Measurements from ENCODE around the gene HSPA14. TPM values are rescaled to one million over a fixed set of nuclear protein-coding genes. Genes with fewer than 3 reads are reported as not detected.

The HSPA14 gene
- total RNA-seq, 1 donor from 2014 or later: 41.8 TPM

GRCh38 chr10:14820775-14821154 is 17.3 kb upstream of the HSPA14 start:
- H3K27me3 Mint-ChIP-seq (ENCODE audit: insufficient read depth, low read depth): no peaks in the 10 kb centered on the region

GRCh38 chr10:14821635-14822375 is 16.3 kb upstream of the HSPA14 start:
- Histone ChIP-seq H3K9me3 (ENCODE audit: low read depth) (no peaks in the 10 kb centered on the region), H3F3A (ENCODE audit: low read depth) (no peaks in the 10 kb centered on the region), H3K4me1 (no peaks in the 10 kb centered on the region), H3K9ac (no peak overlapping the region), H3K79me2 (ENCODE audit: low read depth) (no peaks in the 10 kb centered on the region), H2AFZ (replicated peaks) (no peak overlapping the region), H4K20me1 (ENCODE audit: low read depth) (no peaks in the 10 kb centered on the region), H3K27ac (no peak overlapping the region), H3K27me3 (no peaks in the 10 kb centered on the region), H3K36me3 (no peaks in the 10 kb centered on the region), H3K4me2 (no peak overlapping the region), H3K4me3 (no peak overlapping the region)
- Mint-ChIP-seq H3K4me3 (no peak overlapping the region), H3K27ac (no peak overlapping the region), H3K36me3 (no peaks in the 10 kb centered on the region), H3K9me3 (no peaks in the 10 kb centered on the region), H3K4me1 (peaks cover 10% of the 10 kb centered on the region), H3K27me3 (ENCODE audit: insufficient read depth, low read depth) (no peaks in the 10 kb centered on the region)
- TF ChIP-seq CTCF (IDR thresholded peaks at IDR 0.05) (no peak), EZH2phosphoT487 (IDR thresholded peaks at IDR 0.05) (no peak), EZH2 (IDR thresholded peaks at IDR 0.05) (no peak)
- no peak for DNase-seq (ENCODE audit: low spot score)

More at GRCh38 chr10:14820775-14821154, 17.3 kb upstream of the HSPA14 start:
- Histone ChIP-seq H3K9ac (no peak overlapping the region), H3F3A (ENCODE audit: low read depth) (no peaks in the 10 kb centered on the region), H3K4me3 (no peak overlapping the region), H3K36me3 (no peaks in the 10 kb centered on the region), H3K4me2 (no peak overlapping the region), H4K20me1 (ENCODE audit: low read depth) (no peaks in the 10 kb centered on the region), H3K79me2 (ENCODE audit: low read depth) (no peaks in the 10 kb centered on the region), H3K27me3 (no peaks in the 10 kb centered on the region), H3K9me3 (ENCODE audit: low read depth) (no peaks in the 10 kb centered on the region), H3K27ac (no peak overlapping the region), H3K4me1 (no peaks in the 10 kb centered on the region), H2AFZ (replicated peaks) (peak overlapping the region; percentile 50)
- H3K4me3 Mint-ChIP-seq: no peak overlapping the region
- no peak overlapping the region for H3K27ac Mint-ChIP-seq
- H3K9me3 Mint-ChIP-seq: no peaks in the 10 kb centered on the region
- peaks cover 10% of the 10 kb centered on the region for H3K4me1 Mint-ChIP-seq
- no peak for DNase-seq (ENCODE audit: low spot score)
- H3K36me3 Mint-ChIP-seq: no peaks in the 10 kb centered on the region
- no peak for TF ChIP-seq EZH2phosphoT487 (IDR thresholded peaks at IDR 0.05)
- TF ChIP-seq EZH2 (IDR thresholded peaks at IDR 0.05): no peak
- no peak for TF ChIP-seq CTCF (IDR thresholded peaks at IDR 0.05)

GRCh38 chr10:14822879-14823755 is 15.0 kb upstream of the HSPA14 start:
- Histone ChIP-seq H3K36me3 (no peaks in the 10 kb centered on the region), H3K9me3 (ENCODE audit: low read depth) (no peaks in the 10 kb centered on the region), H3K27ac (no peak overlapping the region), H2AFZ (replicated peaks) (no peak overlapping the region), H3K79me2 (ENCODE audit: low read depth) (no peaks in the 10 kb centered on the region), H3F3A (ENCODE audit: low read depth) (no peaks in the 10 kb centered on the region), H3K4me3 (no peak overlapping the region), H3K4me1 (no peaks in the 10 kb centered on the region), H3K4me2 (no peak overlapping the region), H3K27me3 (no peaks in the 10 kb centered on the region), H4K20me1 (ENCODE audit: low read depth) (no peaks in the 10 kb centered on the region), H3K9ac (no peak overlapping the region)
- Mint-ChIP-seq H3K4me1 (peaks cover 10% of the 10 kb centered on the region), H3K36me3 (no peaks in the 10 kb centered on the region), H3K27me3 (ENCODE audit: insufficient read depth, low read depth) (no peaks in the 10 kb centered on the region), H3K4me3 (no peak overlapping the region), H3K27ac (no peak overlapping the region), H3K9me3 (no peaks in the 10 kb centered on the region)
- TF ChIP-seq CTCF (IDR thresholded peaks at IDR 0.05): peak; percentile 72
- TF ChIP-seq EZH2phosphoT487 (IDR thresholded peaks at IDR 0.05): no peak
- TF ChIP-seq EZH2 (IDR thresholded peaks at IDR 0.05): no peak
- peak; percentile 61 for DNase-seq (ENCODE audit: low spot score)

Data from neural progenitor cell (in vitro differentiated cells).